Loucy (cell line): ENCODE data around the gene SCARB1.

Experiments
- CTCF ChIP-seq: fragments of 200-600 bp; sonication (generic); conservative IDR thresholded peaks from 2 replicates; pipeline ENCODE4 v1.5.1; 2014; ENCODE audit warnings: mild to moderate bottlenecking, antibody characterized with exemption, low read length
- EZH2phosphoT487 ChIP-seq: fragments of 200-600 bp; IDR thresholded peaks from 2 replicates; pipeline ENCODE4 v1.6.1; 2018; ENCODE audit warnings: antibody characterized with exemption, mild to moderate bottlenecking, moderate library complexity, borderline replicate concordance

GRCh38 chr12:124792156-124792555, 71.5 kb downstream of the SCARB1 start:
- no peak for TF ChIP-seq CTCF
- no peak for TF ChIP-seq EZH2phosphoT487
